Stimulated activated CD4-positive, alpha-beta T cell treated with anti-CD3 and anti-CD28 coated beads, Interleukin-12 subunit alpha, Interleukin-12 subunit beta, amount 100 ng/mL, for 4 hours (primary cell): Measurements from ENCODE around the gene RHOF.
"Not testable (repeated sequence)": the region's sequence is repeated elsewhere in the genome, so short reads cannot be mapped to it uniquely, and the experiment has no call there.

Experiments
- DNase-seq: peaks from one replicate; pipeline ENCODE4 v3.0.0-alpha.2; 2020

The RHOF gene

DNA sequence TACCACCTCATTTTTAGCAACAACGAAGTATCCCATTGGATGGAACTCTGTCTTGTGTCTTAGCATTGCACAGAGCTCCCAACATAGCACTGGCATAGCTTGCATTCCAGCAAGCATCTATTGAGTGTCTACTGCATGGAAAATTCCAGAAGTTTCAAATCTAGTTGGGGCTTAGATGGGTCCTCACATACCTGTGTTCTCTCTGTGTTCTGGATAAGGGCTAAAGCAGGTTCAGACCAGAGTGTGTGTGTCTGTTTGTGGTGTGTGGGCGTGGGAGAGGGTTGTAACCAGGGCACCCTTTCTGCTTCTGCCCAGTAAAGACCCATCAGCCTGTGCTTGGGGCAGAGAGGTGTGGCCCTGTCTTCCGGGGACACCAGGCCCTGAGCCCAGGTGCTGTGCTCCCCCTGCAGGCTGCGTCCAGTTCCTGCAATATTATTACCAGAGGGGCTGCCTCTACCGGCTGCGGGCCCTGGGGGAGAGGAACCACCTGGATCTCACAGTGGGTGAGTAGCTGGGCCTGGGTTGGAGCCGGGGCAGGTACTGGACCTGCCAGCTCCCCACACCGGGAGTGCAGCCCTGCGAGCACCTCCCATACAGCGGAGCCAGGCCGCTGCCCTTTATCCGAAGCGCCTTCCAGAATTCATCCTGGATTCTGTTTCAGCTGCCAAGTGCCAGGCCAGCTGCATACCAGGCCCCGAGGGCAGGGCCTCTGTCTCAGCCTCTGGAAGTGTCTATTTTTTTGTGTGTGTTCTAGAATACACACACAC, 20.3 kb downstream of the RHOF start:
- DNase-seq: peak; percentile 67

GRCh38 chr12:121770813-121771625, 22.5 kb downstream of the RHOF start:
- no peak for DNase-seq

DNA sequence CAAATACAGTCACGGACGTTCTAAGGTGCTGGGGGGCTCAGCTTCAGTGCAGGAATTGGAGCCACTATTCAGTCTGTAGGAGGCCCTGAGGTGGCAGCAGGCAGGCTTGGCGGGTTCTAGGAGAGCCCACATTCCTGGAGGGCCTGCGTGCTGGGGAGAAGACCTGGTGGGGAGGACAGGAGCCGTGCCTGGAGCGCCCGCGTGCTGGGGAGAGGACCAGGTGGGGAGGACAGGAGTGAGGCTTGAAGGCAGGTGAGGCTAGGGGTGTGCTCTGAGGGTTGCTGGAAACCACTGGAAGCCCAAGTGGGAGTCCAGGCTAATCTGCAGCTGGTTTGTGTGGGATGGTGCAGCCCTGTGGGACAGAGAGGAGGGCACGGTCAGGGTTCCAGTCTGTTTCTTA, 23.1 kb downstream of the RHOF start:
- DNase-seq: no peak

GRCh38 chr12:121769831-121770301, 23.6 kb downstream of the RHOF start:
- no peak for DNase-seq

DNA sequence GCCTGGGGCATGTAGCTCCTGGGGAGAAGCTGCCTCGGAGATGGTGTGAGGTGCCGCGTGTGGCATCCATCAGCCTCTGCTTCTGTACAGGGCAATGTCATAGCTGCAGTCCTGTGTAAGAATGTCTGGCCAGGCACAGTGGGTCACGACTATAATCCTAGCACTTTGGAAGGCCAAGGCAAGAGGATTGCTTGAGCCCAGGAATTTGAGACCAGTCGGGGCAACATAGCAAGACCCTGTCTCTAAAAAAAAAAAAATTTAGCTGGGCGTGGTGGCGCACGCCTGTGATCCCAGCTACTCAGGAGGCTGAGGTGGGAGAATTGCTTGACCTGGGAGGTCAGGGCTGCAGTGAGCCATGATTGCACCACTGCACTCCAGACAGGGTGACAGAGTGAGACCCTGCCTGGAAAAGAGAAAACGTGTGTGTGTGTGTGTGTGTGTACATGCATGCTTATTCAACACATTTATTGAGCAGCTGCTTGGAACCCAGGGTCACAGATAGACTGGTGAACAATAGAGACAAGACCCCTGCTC, 24.1 kb downstream of the RHOF start:
- no peak for DNase-seq

DNA sequence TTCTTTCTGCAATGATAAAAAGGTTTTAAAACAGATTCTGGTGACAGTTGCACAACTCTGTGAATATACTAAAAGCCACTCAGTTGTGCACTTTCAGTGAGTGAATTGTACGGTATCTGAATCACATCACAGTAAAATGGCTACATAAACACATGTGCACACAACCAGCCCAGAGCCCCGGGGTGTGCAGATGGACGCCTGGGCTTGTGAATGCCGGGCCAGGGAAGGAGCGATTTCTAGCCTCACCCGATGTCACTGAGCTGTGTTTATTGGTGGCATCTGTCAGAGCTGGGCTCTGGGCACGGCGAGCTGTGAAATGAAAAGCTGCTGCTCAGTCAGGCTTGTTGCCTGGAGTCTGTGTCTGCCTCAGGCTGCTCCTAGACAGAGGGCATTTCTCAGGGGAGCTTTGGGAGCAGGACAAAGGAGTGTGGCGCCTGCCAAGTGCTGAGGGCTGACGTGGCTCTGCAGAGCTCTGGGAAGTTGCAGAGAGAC, 25.9 kb downstream of the RHOF start:
- DNase-seq: no peak

DNA sequence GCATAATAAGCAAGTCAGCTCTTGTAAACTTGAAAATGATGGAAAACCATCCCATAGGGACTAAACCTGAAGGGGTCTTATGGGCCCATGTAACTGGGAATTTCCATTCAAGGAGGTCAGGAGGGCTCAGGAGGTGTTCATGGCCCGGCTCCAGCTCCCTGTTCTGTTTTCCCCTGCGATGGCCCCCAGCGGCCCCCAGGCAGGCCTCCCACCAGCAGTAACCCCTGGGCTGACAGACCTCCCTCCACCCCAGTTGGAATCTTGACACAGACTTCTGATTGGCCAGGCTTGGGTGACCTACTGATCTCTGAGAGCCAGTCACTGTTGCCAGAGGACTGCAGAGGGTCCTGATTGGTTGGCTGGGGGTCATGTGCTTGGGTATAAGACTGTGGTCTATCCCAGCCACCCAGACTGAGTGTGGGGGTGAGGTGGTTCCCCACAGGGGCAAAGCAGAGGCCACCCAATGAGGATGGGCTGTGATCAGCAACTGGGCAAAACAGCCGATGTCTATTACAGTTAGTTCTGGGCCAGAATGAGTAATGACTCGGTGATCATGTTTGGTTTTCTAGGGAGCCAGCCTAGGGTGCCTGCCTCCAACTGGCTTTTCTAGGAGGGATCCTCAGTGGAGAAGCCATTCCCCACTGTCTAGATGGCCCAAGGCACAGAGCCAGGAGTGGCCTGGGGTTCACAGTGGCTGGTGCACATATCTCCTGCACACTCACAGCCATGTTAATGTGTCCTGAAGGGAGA, 27.0 kb downstream of the RHOF start:
- no peak for DNase-seq

DNA sequence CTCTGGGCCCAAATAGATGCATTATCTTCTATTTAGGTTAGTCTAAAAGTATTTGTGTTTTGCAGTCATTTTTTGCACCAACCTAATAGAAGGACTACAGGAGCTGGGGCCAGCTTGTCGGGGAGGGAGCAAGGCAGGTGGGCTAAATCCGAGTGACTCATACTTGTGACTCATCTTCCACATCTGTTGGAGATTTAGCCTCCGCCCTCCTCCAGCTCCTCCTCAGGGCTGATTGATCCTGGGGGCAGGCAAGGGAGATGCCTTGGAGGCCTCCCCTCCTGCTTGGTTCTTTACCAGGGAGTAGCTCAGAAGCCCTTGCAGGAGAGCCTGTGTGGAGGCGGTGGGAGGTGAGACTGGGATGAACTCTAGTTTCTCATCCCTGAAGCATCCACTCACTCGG, 27.9 kb downstream of the RHOF start:
- DNase-seq: no peak

DNA sequence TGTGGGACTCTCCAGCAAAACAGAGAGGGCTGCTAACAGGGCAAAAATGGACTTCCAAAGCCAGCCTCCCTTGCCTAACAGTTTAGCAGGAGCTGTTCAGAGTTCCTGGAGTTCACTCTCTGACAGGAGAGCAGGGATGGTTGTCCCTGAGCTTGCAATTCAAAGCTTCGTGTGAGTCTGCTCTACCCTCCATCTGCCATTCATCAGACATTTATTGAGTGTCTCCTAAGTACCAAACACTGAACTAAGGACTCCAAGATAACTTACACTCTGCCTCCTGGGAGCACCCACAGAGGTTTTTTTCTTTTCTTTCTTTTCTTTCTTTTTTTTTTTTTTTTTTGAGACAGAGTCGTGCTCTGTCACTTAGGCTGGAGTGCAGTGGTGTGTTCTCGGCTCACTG, 28.7 kb downstream of the RHOF start:
- no peak for DNase-seq

GRCh38 chr12:121762269-121762668, 31.2 kb downstream of the RHOF start:
- no peak for DNase-seq

DNA sequence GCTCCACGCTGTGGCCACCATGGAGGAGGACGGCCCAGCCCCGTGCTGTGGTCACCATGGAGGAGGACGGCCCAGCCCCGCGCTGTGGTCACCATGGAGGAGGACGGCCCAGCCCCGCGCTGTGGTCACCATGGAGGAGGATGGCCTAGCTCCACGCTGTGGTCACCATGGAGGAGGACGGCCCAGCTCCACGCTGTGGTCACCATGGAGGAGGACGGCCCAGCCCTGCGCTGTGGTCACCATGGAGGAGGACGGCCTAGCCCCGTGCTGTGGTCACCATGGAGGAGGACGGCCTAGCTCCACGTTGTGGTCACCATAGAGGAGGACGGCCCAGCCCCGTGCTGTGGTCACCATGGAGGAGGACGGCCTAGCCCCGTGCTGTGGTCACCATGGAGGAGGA, 35.0 kb downstream of the RHOF start:
- DNase-seq: not testable (repeated sequence)

DNA sequence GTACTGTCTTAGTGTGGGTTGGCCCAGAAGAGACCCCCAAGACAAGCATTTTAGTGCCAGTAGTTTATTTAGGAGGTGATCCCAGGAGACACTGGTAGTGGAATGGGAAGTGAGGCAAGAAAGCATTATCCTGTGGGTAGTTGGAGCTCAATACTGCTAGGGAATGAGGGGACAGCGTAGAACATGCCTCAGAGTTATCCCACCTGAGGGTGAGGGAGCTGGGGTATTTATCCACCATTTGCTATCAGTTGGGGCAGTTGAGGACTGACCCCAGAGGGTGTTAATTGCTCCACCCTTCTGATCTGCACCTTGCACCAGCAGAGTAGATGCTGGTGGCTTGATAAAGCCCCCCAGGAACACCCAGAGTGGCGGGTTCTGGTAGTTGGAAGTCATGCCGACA, 37.9 kb downstream of the RHOF start:
- DNase-seq: no peak

DNA sequence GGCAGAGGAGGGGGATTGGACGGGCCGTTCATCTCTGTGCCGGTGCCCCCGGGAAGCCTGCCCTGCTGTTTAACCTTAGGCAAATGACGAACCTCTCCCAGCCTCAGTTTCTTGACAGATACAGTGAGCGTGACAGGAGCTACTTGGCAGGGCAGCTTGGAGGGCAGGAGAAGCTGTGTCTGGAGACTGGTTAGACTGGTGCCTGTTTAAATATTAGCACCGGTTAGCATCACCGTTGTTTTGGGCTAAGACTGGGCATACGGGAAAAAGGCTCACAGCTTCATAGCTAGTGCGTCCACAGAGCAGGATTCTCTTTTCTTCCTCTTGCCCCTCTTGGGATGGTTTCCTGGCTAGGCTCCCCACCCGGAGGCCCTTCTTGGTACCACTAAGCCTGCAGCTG, 38.7 kb downstream of the RHOF start:
- no peak for DNase-seq

DNA sequence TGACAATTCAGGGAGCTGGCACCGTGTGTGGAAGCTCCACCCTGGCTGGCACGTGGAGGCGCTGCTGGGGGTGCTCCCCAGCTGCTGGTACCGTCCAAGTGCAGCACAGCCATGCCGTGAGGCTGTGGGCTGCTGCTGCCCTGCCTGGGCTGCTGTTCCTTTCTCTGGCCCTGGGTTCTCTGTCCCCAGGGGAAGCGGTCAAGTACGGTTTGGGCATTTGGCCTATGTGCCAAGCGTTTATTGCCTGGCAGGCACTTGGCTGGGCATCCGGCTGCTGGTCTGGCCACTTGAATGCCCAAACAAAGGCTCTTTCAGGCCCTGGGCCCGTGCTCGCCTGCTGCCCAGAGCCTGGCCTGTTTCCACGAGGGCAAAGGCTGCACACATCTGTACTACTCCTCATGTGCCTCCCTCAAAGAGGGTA, 39.6 kb downstream of the RHOF start:
- no peak for DNase-seq

GRCh38 chr12:121751749-121752351, 41.6 kb downstream of the RHOF start:
- no peak for DNase-seq

GRCh38 chr12:121751034-121751433, 42.5 kb downstream of the RHOF start:
- no peak for DNase-seq

GRCh38 chr12:121750507-121750955, 43.0 kb downstream of the RHOF start:
- DNase-seq: no peak

DNA sequence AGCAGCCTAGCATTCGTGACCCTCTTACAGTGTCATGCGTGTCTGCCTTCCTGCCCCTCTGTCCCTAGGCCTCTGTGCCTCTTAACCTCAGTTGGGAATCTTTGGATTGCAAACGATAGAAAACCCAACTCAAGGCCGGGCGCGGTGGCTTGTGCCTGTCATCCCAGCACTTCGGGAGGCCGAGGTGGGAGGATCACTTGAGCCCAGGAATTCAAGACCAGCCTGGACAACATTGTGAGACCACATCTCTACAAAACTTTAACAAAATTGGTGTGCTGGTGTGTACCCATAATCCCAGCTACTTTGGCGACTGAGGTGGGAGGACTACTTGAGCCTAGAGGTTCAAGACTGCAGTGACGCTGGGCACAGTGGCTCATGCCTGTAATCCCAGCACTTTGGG, 44.2 kb downstream of the RHOF start:
- DNase-seq: no peak

DNA sequence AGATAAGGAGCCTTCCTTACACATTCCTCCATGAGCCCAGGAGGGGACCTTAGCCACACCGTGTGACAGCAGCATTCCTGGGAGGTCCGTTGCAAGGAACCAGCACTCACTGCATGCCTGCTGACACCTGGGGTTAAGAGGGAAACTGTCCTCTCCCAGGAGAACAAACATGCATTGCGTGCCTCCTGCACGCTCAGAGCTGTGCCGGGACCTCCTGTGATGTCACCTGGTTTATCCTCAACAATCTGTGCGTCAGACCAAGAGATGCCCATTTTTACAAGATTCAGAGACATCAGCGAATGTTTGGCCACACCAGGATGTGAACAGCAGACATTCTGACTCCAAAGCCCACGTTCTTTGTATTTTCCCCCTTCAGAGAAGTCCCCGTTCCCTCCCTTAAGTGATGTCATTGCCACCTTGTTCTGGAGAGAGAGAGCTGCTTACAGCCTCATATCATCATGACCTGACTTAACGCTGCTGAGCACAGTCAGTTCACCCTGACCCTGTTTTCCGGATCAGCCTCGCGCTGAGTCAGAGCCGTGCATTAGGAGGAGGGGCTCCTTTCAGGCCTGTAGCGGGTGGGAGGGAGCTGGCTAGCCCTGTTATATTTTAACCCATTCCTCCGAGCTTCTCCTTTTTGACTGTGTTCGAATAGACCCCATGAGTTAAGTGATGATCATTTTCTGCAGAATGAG, 44.8 kb downstream of the RHOF start:
- no peak for DNase-seq

DNA sequence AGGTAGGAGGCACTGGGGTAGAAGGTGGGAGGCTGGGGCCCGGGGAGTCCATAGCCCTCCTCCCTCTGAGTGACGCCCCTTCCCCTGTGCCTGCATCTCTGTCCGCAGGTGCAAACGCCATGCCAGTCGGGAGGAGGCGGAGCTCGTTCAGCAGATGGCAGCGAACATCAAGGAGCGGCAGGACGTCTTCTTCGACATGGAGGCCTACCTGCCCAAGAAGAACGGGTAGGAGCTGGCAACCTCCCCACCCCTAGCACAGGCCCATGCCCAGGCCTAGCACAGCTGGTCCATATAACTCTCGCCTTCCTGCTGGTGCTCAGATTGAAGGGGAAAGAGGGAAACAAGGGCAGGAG, 45.3 kb downstream of the RHOF start:
- no peak for DNase-seq

DNA sequence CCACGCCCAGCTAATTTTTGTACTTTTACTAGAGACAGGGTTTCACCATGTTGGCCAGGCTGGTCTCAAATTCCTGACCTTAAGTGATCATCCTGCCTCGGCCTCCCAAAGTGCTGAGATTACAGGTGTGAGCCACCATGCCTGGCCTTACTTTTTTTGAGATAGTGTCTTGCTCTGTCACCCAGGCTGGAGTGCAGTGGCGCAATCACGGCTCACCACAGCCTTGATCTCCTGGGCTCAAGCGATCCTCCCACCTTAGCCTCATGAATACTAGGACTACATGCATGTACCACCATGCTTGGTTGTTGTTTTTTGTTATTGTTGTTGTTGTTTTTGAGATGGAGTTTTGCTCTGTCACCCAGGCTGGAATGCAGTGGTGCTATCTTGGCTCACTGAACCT, 47.9 kb downstream of the RHOF start:
- DNase-seq: not testable (repeated sequence)

- no peak for DNase-seq
Measured at GRCh38 chr12:121741743-121742142, 51.7 kb downstream of the RHOF start.
